HCT116 (cell line): ENCODE data around the gene EI24. TPM values are rescaled to one million over a fixed set of nuclear protein-coding genes. Genes with fewer than 3 reads are reported as not detected.

Source experiments
- ATAC-seq: fragments of 200-7000 bp; cut with Tn5 transposase; 2 replicates; pipeline ENCODE4 v1.9.1; 2020; ENCODE audit warnings: mild to moderate bottlenecking, moderate library complexity
- BruUV-seq: library from RNA; stranded (reverse); fragments of 400-500 nt; replicated peaks from 2 replicates; lab custom pipeline; 2021; lab: Mats Ljungman, UMichigan
- CTCF ChIA-PET: fragments of 300-600 bp; sonication (Branson Sonifier 250); formaldehyde crosslinking; loops from one replicate; lab custom pipeline; 2021; ENCODE audit warnings: antibody characterized with exemption; lab: Charles Lee
- POLR2A ChIA-PET: fragments of 300-600, 350-600 bp; sonication (Branson Sonifier 250); formaldehyde crosslinking; loops from one replicate; lab custom pipeline; 2021; ENCODE audit warnings: antibody characterized with exemption; lab: Charles Lee
- RAD21 ChIA-PET, 2 experiments: fragments of 300-600 bp; sonication (Branson Sonifier 250); formaldehyde crosslinking; loops; one replicate each; lab custom pipeline; 2023; ENCODE audit warnings: low total read pairs in 2 of 2; ENCODE audit not compliant: uncharacterized antibody in 2 of 2, unreplicated experiment in 2 of 2, low non-redundant PET in 1 of 2; lab: Charles Lee
- DNase-seq: peaks from one replicate; pipeline ENCODE4 v3.0.0-alpha.2; 2010; ENCODE audit warnings: low read depth, low spot score
- H2AFZ ChIP-seq: fragments of 200-600 bp; shearing (Covaris generic), sonication (generic); 2 replicates; pipeline ENCODE4 v1.6.1; 2017; ENCODE audit warnings: low read depth, mixed run types, mixed read lengths, antibody characterized with exemption, low read length; ENCODE audit not compliant: poor library complexity, severe bottlenecking
- H3K27ac ChIP-seq: 2 replicates; pipeline ENCODE4 v1.5.1; 2012; ENCODE audit warnings: low read depth, low read length
- H3K27me3 ChIP-seq: fragments of 200-600 bp; sonication (generic); 2 replicates; pipeline ENCODE4 v1.6.1; 2016; ENCODE audit warnings: mixed run types, low read length, mixed read lengths; ENCODE audit not compliant: insufficient read depth
- H3K36me3 ChIP-seq, 2 experiments: fragments of 200-500 bp in 1 of 2; fragments of 200-600 bp in 1 of 2; sonication (Bioruptor generic) in 1 of 2; sonication (generic) in 1 of 2; 2 replicates each; pipeline versions ENCODE4 v1.5.1 to v1.6.1; 2014 to 2016; ENCODE audit warnings: low read length in 2 of 2, inconsistent platforms in 1 of 2, mixed read lengths in 1 of 2, mixed run types in 1 of 2; ENCODE audit not compliant: insufficient read depth in 2 of 2, control insufficient read depth in 1 of 2
- H3K4me1 ChIP-seq, 2 experiments: fragments of 200-600 bp in 1 of 2; sonication (generic) in 1 of 2; 2 replicates each; pipeline versions ENCODE4 v1.5.1 to v1.6.1; 2012 to 2017; ENCODE audit warnings: low read length in 2 of 2, inconsistent platforms in 1 of 2, mild to moderate bottlenecking in 1 of 2, mixed read lengths in 1 of 2, mixed run types in 1 of 2, moderate library complexity in 1 of 2; ENCODE audit not compliant: insufficient read depth in 2 of 2, control insufficient read depth in 1 of 2
- H3K4me2 ChIP-seq: fragments of 200-600 bp; sonication (generic); 2 replicates; pipeline ENCODE4 v1.6.1; 2017; ENCODE audit warnings: mixed run types, low read length, mixed read lengths
- H3K4me3 ChIP-seq, 2 experiments: fragments of 200-600 bp in 1 of 2; sonication (generic) in 1 of 2; replicated peaks in 1 of 2; 2 replicates each; pipeline ENCODE4 v1.5.1; 2011 to 2016; ENCODE audit warnings: low read length in 2 of 2, control low read depth in 1 of 2, low read depth in 1 of 2, mild to moderate bottlenecking in 1 of 2, mixed read lengths in 1 of 2, mixed run types in 1 of 2
- H3K79me2 ChIP-seq: fragments of 200-600 bp; sonication (generic); 2 replicates; pipeline ENCODE4 v1.6.1; 2017; ENCODE audit warnings: mild to moderate bottlenecking, mixed run types, low read length, moderate library complexity, mixed read lengths; ENCODE audit not compliant: insufficient read depth
- H3K9ac ChIP-seq: fragments of 200-600 bp; sonication (generic); 2 replicates; pipeline ENCODE4 v1.6.1; 2016; ENCODE audit warnings: low read length, mixed read lengths
- H3K9me2 ChIP-seq: fragments of 200-600 bp; sonication (generic), shearing (Covaris generic); 2 replicates; pipeline ENCODE4 v1.6.1; 2017; ENCODE audit warnings: mixed run types, mild to moderate bottlenecking, moderate library complexity; ENCODE audit not compliant: insufficient read depth
- H3K9me3 ChIP-seq, 2 experiments: fragments of 200-500 bp in 1 of 2; fragments of 200-600 bp in 1 of 2; sonication (Bioruptor generic) in 1 of 2; sonication (generic) in 1 of 2; 2 replicates each; pipeline ENCODE4 v1.6.1; 2014 to 2017; ENCODE audit warnings: low read length in 2 of 2, mixed read lengths in 2 of 2, inconsistent platforms in 1 of 2, low read depth in 1 of 2, mild to moderate bottlenecking in 1 of 2, mixed run types in 1 of 2, moderate library complexity in 1 of 2; ENCODE audit not compliant: control insufficient read depth in 1 of 2, insufficient read depth in 1 of 2
- H4K20me1 ChIP-seq: fragments of 200-600 bp; sonication (generic), shearing (Covaris generic); 2 replicates; pipeline ENCODE4 v1.6.1; 2017; ENCODE audit warnings: mixed run types, mild to moderate bottlenecking, moderate library complexity; ENCODE audit not compliant: insufficient read depth
- ATF3 ChIP-seq: IDR thresholded peaks from 2 replicates; pipeline ENCODE4 v1.6.1; 2012
- CBX3 ChIP-seq: IDR thresholded peaks from 2 replicates; pipeline ENCODE4 v1.6.1; 2012; ENCODE audit warnings: low read depth
- CEBPB ChIP-seq: IDR thresholded peaks from 2 replicates; pipeline ENCODE4 v1.6.1; 2012; ENCODE audit warnings: low read depth
- EGR1 ChIP-seq: IDR thresholded peaks from 2 replicates; pipeline ENCODE4 v1.6.1; 2012; ENCODE audit warnings: low read depth
- ELF1 ChIP-seq: IDR thresholded peaks from 2 replicates; pipeline ENCODE4 v1.6.1; 2012; ENCODE audit warnings: low read depth, borderline replicate concordance
- EZH2 ChIP-seq: fragments of 200-600 bp; sonication (generic); IDR thresholded peaks from 2 replicates; pipeline ENCODE4 v1.6.1; 2017; ENCODE audit warnings: antibody characterized with exemption, mixed run types
- EZH2phosphoT487 ChIP-seq: fragments of 200-600 bp; IDR thresholded peaks from 2 replicates; pipeline ENCODE4 v1.6.1; 2018; ENCODE audit warnings: antibody characterized with exemption, borderline replicate concordance
- FOSL1 ChIP-seq: IDR thresholded peaks from 2 replicates; pipeline ENCODE4 v1.6.1; 2012; ENCODE audit warnings: low read depth
- POLR2AphosphoS5 ChIP-seq: IDR thresholded peaks from 2 replicates; pipeline ENCODE4 v1.6.1; 2011; ENCODE audit warnings: mild to moderate bottlenecking, low read depth, low read length, moderate library complexity
- RAD21 ChIP-seq: IDR thresholded peaks from 2 replicates; pipeline ENCODE4 v1.6.1; 2012; ENCODE audit warnings: low read depth, mild to moderate bottlenecking
- REST ChIP-seq: IDR thresholded peaks from 2 replicates; pipeline ENCODE4 v1.6.1; 2012; ENCODE audit warnings: low read depth
- SIN3A ChIP-seq: IDR thresholded peaks from 2 replicates; pipeline ENCODE4 v1.6.1; 2012; ENCODE audit warnings: low read depth
- SP1 ChIP-seq: IDR thresholded peaks from 2 replicates; pipeline ENCODE4 v1.6.1; 2012; ENCODE audit warnings: low read depth
- SRF ChIP-seq: IDR thresholded peaks from 2 replicates; pipeline ENCODE4 v1.6.1; 2012; ENCODE audit warnings: low read depth
- TCF7L2 ChIP-seq: IDR thresholded peaks from 2 replicates; pipeline ENCODE4 v1.7.0; 2011; ENCODE audit warnings: borderline replicate concordance, inconsistent platforms; ENCODE audit not compliant: insufficient read depth, insufficient read length; ENCODE audit errors: extremely low read depth
- YY1 ChIP-seq: IDR thresholded peaks from 2 replicates; pipeline ENCODE4 v1.6.1; 2011; ENCODE audit warnings: low read length, low read depth, moderate library complexity, mild to moderate bottlenecking; ENCODE audit not compliant: insufficient replicate concordance; ENCODE audit errors: extremely low read depth
- ZBTB33 ChIP-seq: IDR thresholded peaks from 2 replicates; pipeline ENCODE4 v1.6.1; 2011; ENCODE audit warnings: mild to moderate bottlenecking, low read length, moderate library complexity; ENCODE audit not compliant: insufficient replicate concordance; ENCODE audit errors: extremely low read depth
- ZFX ChIP-seq: fragments of 450-650 bp; IDR thresholded peaks from 2 replicates; pipeline ENCODE4 v1.6.1; 2017
- ZNF274 ChIP-seq: fragments of 200-500 bp; sonication (Bioruptor generic); IDR thresholded peaks from 2 replicates; pipeline ENCODE4 v1.6.1; 2014; ENCODE audit warnings: mild to moderate bottlenecking, low read depth, low read length, inconsistent platforms
- intact Hi-C: fragments of 100-400 bp; cut with micrococcal nuclease; formaldehyde crosslinking; loops from 2 replicates; pipeline ENCODE4 v1.10.0; 2022
- total RNA-seq: library from RNA; stranded (reverse); gene quantifications from one replicate; pipeline ENCODE4 v1.2.1, GENCODE V29; 2021; ENCODE audit not compliant: unreplicated experiment

Gene EI24
- total RNA-seq, 1 experiment from 2014 or later = 130 TPM

GRCh38 chr11:125559888-125560287, 9.4 kb upstream of the EI24 start:
- no peaks in the 10 kb centered on the region for H3K36me3 ChIP-seq
- H4K20me1 ChIP-seq = no peaks in the 10 kb centered on the region
- no TSS peak for BruUV-seq
- intact Hi-C loops = no loop called here
- no peaks in the 10 kb centered on the region for H3K79me2 ChIP-seq
- ChIA-PET CTCF (no interaction called here), POLR2A (no interaction called here), RAD21 (no interaction called here)
- ATAC-seq (no peak), DNase-seq (no peak)
- TF ChIP-seq ELF1 (no peak), ZBTB33 (no peak), RAD21 (no peak), SP1 (no peak), FOSL1 (no peak), CEBPB (no peak), EZH2phosphoT487 (no peak), POLR2AphosphoS5 (no peak), EZH2 (no peak), REST (no peak), ATF3 (no peak), EGR1 (no peak), YY1 (no peak), TCF7L2 (no peak), ZFX (no peak), ZNF274 (no peak), CBX3 (no peak), SIN3A (no peak), SRF (no peak)
- no peak overlapping the region for H3K9ac ChIP-seq
- no peak overlapping the region for H2AFZ ChIP-seq
- H3K27ac ChIP-seq = no peak overlapping the region
- H3K9me3 ChIP-seq = no peaks in the 10 kb centered on the region
- no peaks in the 10 kb centered on the region for H3K27me3 ChIP-seq
- H3K4me2 ChIP-seq = no peak overlapping the region
- no peak overlapping the region for H3K4me3 ChIP-seq
- H3K4me1 ChIP-seq = no peaks in the 10 kb centered on the region
- no peaks in the 10 kb centered on the region for H3K9me2 ChIP-seq
